ENCODE results near the gene TMEM183A.

- TF ChIP-seq CTCF (IDR thresholded peaks at IDR 0.05) (no peak), EP300 (IDR thresholded peaks at IDR 0.05; ENCODE audit: low read depth) (no peak), POLR2AphosphoS5 (IDR thresholded peaks at IDR 0.05) (no peak), POLR2A (IDR thresholded peaks at IDR 0.05) (no peak)
Observed at GRCh38 chr1:203056012-203056411, 48.8 kb downstream of the TMEM183A start.

Measured in transverse colon (tissue), 4 donors.